Stimulated activated CD4-positive, alpha-beta T cell treated with anti-CD3 and anti-CD28 coated beads, TNF-alpha, amount 100 ng/mL, for 4 hours (primary cell): ENCODE results near the gene OR7G2.

Source experiments
- DNase-seq, 3 experiments: peaks; one replicate each; pipeline ENCODE4 v3.0.0-alpha.2; 2020; ENCODE audit warnings: low read depth in 3 of 3

OR7G2 gene

DNA sequence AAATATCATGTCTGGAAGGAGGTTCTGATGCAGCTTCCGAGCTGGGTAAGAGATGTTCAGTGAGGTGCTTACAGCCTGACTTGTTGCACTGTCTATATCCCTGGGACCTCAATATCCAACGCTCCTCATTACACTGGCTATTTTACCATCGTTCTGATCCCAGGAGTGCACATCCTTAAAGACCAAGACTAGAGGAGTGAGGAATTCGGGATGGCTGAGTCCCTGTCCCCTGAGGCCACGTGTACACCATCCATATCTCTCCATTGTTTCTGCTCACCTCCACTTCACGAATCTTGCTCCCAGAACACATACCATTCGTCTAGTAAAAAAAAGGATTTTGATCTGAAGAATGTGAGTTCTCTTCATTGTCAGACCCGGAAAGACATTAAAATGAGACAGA, at the start of gene OR7G2:
Gene OR7G2 (minus strand): TSS at position 101 of the 400 bp plus-strand sequence. CDS start 4,232 bp downstream, outside the sequence.
- no peak for DNase-seq

DNA sequence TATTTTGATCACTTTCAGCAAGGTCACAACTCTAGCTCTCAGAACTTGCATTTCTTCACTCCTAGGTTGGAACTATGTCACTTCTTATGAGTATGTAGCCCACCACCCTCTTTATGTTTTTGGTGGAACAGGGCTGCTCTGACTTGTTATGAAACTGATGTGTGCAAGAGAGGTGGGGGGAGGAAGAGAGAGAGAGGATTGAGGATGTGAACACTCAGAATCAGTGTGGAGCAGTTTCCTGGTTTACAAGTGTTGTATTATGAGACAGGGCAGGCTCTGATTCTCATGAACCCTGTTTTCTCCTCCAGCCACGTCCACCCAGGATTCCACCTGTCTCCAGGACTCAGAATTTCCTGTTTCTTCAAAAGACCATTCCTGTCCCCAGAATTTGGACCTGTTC, 49.0 kb upstream of the OR7G2 start:
- DNase-seq: no peak

DNA sequence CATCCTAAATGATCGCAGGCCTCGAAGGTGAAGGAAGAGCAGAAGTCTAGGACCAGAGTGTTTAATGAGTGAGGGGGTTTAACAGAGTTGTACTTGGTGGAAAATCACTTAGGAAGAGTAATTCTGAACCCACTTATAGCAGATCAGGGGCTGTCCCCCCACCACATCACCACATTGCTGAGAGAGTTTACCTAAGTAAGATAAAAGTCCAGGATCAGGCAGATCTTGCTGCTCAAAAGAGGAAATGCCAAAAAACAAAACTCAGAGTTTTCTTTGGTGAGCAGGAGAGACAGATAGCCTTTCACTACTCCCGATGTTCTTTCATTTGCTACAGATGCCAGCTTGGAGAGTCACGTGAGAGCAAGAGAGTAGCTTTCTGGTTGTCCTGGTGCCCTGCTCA, 48.3 kb upstream of the OR7G2 start:
- no peak for DNase-seq

- DNase-seq: no peak
These were observed 44.1 kb upstream of the OR7G2 start for GRCh38 chr19:9151367-9151766.

DNA sequence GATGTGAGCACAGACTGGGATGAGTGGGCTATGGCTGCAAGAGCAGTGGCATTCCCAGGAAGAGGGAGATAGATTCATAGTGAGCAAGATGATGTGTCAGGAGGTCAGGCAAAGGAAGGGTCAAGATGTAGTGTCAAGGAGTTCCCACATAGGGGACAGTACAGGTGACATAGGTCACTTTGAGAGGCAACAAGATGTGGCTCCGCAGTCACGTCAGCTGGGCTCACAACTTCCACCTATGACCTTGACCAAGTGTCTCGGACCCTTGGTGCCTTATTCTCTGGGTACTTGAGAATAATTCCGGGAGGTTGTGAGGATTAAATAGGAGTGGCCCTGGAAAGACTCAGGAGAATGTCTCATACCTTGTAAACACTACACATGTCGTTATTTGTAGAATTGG, 43.4 kb upstream of the OR7G2 start:
- no peak for DNase-seq

DNA sequence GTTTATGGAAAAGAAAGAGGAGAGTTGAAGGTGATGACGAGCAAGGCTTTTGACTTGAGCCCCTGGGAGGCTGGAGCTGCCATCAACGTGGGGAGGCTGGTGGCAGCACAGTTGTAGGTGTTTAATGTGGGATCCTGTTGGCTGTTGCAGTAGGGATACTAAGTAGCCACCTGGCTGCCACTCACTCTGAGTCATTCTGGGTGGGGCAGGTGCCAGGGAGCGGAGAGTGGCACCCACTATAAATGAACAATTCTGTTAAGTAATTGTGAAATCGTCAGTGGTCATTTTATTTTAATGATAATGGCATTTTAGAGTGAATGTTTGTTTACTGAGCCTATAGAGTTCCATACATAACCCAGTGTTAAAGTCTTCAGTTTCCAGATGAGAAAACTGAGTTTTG, 42.7 kb upstream of the OR7G2 start:
- no peak for DNase-seq

DNA sequence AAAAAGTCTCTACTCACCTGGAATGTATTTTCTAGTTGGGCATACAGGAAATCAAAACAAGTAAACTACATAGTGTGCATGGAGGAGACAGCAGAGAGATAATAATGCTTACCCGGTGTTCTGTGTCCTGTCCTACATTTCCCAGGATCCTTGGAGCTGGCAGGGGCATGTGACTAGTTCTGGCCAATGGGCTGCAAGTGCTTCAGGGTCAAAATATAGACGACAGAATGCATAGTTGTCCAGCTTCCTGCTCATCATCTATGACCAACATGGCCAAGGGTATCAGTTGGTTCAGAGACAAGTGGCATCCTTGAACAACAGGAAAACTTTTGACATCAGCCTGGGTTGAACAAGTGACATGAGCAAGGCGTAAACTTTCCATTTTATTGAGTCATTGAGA, 41.4 kb upstream of the OR7G2 start:
- no peak for DNase-seq

DNA sequence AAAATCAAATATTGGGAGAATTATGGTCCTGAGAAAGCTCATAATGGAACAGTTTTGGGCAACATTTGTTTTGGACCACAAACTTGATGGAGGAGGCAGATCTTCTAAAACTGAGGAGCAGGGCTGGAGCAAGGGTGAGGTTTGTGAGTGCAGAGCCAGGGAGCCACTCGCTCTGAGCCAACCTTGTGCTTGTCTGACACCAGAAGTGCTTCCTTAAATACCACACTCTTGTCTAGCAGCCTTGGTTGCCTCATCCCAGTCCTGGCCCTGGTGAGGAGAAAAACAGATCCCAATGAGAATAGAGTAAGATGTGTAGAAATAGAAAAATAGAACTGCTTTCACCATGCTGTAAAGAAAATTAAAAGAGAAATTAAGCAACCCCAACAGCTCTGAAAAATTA, 39.6 kb upstream of the OR7G2 start:
- no peak for DNase-seq

DNA sequence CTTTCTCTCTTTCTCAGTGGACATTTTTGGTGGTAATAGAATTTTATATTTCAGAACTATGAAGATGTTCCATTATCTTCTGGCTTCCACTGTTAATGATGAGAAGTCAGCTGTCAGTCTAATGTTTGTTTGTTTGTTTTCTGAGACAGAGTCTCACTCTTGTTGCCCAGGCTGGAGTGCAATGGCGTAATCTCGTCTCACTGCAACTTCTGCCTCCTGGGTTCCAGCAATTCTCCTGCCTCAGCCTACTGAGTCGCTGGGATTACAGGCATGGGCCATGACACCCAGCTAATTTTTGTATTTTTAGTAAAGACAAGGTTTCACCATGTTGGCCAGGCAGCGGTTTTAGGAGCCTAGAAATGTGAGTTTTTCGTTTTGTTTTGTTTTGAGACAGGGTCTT, 37.6 kb upstream of the OR7G2 start:
- DNase-seq: no peak

GRCh38 chr19:9140159-9140874, 33.0 kb upstream of the OR7G2 start, which contains the start of gene ZNF317:
Gene ZNF317, plus strand, starts transcription at chr19:9140397. Its CDS starts 15,620 bp downstream, at chr19:9156017.
- DNase-seq: peak; percentile 72 to 82 (median 82)

- DNase-seq: no peak
These were observed 32.4 kb upstream of the OR7G2 start for GRCh38 chr19:9139609-9140158.

- DNase-seq: no peak
These were observed 25.1 kb upstream of the OR7G2 start for GRCh38 chr19:9132422-9132821.

DNA sequence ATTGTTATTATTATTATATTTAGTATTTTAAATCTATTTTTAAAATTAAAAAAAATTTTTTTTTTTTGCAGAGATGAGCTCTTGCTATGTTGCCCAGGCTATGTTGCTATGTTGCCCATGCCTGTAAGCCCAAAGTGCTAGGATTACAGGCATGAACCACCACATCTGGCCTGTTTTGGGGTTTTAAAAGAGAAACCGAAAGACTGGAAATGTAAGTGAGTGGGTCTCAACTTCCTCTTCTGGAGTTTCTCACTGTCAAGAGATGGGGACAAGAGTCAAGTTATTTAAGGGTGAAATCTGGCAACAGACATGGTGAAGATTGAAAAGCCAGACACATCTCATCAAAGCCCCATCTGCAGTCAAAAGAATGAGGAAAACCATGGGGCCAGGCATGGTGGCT, 23.7 kb upstream of the OR7G2 start:
- no peak for DNase-seq

DNA sequence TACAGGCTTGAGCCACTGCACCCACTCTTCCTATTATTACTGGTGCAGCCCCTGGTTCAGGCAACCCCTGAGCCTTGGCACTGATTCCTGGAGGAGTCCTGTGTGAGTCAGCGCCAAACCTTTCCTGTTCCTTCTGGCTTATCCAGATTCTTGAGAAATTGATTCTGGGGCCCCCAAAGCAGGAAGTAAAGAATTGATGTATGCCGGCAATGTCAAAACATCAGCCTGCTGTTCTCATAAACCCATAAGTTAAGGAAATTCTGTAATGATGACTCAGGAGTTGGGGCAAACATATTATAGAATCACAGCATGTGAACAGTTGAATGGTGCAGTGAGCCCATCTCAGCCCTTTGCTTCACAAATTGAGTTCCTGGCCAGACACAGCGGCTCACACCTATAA, 20.9 kb upstream of the OR7G2 start:
- DNase-seq: no peak

- no peak for DNase-seq
These were observed 19.7 kb upstream of the OR7G2 start, which contains the start of gene OR7G3 for GRCh38 chr19:9126900-9127405. Gene OR7G3, minus strand, starts transcription at chr19:9126950. Its CDS starts 0 bp downstream, at chr19:9126950.

GRCh38 chr19:9116547-9116946, 9.3 kb upstream of the OR7G2 start:
- no peak for DNase-seq

DNA sequence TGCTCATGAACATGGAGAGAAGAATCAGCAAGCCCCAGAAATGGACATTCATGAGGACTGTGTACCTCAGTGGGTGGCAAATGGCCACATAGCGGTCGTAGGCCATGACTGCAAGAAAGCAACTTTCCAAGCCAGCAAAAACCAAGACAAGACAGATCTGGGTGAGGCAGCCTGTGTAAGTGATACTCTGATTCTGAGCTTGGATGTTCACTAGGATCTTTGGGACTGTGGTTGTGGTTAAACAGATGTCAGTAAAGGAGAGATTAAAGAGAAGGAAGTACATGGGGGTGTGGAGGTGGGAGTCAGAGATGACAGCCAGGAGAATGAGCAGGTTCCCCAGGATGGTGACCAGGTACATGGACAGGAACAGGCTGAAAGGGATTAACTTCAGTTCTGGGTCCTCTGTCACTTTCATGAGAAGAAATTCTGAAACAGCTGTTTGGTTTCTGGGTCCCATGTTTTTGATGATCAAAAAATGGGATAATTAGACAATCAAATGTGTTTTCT, 8.1 kb upstream of the OR7G2 start, which contains the start of gene OR7G1:
Gene OR7G1 (minus strand): TSS at position 457 of the 507 bp plus-strand sequence. CDS start 0 bp downstream, at position 457.
- DNase-seq: no peak

DNA sequence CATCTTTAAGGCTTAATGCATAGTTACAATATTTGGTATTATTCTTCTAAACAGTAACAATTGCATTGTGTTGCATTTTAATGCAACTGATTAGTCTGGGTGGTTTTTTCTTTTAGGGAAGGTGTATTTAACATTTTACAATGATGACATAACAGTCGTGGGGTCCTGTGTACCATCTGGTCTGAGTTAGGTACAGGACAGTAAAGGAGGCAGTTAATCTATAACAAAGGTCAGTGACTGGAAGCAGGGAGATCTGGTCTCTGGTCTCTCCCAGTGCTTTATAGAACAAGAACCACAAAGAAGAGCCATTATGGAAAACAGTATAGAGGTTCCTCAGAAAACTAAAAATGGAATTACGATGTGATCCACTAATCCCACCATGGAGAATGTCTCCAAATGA, 2.7 kb upstream of the OR7G2 start:
- no peak for DNase-seq

DNA sequence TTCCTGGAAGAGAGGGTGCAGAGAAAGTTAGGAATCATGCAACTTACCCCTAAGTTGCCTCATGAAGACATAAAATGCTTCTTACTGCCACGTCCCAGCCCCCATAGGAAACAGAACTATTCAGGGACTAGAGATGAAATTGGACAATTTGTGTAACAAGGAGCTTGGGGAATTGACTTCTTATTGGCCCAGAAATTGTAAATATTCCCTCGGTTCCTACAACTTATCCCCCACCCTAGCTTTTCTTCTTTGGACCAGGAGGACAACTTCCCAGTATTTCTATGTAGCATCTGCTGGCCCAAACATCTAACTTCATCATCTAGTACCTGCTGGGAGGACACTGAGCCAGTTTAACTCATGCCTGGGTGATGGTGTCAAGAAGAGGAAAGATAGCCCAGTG, 20.5 kb downstream of the OR7G2 start, which contains the start of gene OR1M1:
Gene OR1M1 (plus strand): TSS at position 301 of the 400 bp plus-strand sequence. CDS start 6,184 bp downstream, outside the sequence.
- DNase-seq: no peak

- DNase-seq: no peak
These were observed 28.6 kb downstream of the OR7G2 start for GRCh38 chr19:9078651-9079050.

- DNase-seq: no peak
These were observed 30.4 kb downstream of the OR7G2 start for GRCh38 chr19:9076901-9077300.

DNA sequence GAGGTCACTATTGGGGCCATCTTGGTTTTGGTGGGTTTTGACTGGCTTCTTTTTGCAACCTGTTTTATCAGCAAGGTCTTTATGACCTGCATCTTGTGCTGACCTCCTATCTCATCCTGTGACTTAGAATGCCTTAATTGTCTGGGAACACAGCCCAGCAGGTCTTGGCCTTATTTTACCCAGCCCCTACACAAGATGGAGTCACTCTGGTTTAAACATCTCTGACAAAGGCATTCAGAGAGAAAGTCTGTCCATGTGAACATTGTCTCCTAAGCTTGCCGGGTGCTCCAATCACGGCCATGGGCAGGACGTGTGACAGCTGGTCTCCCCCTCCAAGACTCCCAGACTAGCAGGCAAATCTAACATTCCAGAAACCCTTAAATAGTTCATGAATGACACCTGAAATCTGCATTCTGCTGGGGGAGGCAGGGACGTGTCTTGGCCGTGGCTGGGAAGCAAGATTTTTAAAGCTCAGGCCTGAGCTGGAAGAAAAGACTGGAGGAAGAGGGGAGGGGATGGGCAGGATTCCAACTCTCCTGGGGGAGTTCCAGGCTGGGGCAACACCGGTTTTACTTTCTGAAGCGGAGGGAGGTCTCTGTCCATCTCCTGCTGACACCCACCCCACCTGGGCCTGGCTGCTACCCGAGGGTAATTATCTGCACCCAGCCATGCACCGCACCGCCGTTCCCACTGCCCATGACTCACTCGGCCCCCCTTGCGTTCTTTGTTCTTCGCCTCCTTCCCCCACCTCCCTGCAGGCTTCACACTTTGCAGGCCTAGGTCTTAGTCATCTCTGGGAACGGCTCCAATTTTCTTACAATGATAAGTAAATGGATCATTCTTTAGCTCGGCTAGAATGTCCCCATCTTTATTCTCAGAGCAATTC, 32.0 kb downstream of the OR7G2 start:
- no peak for DNase-seq
